Coronary artery (tissue), 2 donors: ENCODE measurements around the gene TAF5L.

Source experiments
- DNase-seq: peaks from one replicate; pipeline ENCODE4 v3.0.0-alpha.2; 2017; ENCODE audit warnings: low spot score
- H3K27ac ChIP-seq, 2 donors: fragments of 200-600 bp; sonication (generic); one replicate each; pipeline ENCODE4 v1.5.1; 2016 to 2019
- H3K4me3 ChIP-seq: fragments of 200-600 bp; sonication (generic); 2 replicates; pipeline ENCODE4 v1.5.1; 2016; ENCODE audit warnings: mild to moderate bottlenecking, moderate library complexity
- CTCF ChIP-seq: fragments of 200-600 bp; sonication (generic); IDR thresholded peaks from one replicate; pipeline ENCODE4 v1.5.1; 2019; ENCODE audit warnings: antibody characterized with exemption

TAF5L gene

GRCh38 chr1:229582011-229582694, 43.8 kb downstream of the TAF5L start:
- no peak for TF ChIP-seq CTCF
- Histone ChIP-seq H3K4me3 (peak overlapping the region; percentile 44), H3K27ac (peak overlapping the region; percentile 58 to 86)
- DNase-seq = peak; percentile 84

GRCh38 chr1:229581485-229581884, 44.4 kb downstream of the TAF5L start:
- no peak for DNase-seq
- TF ChIP-seq CTCF = no peak
- peak overlapping the region; percentile 58 to 86 for H3K27ac ChIP-seq
- no peak overlapping the region for H3K4me3 ChIP-seq

GRCh38 chr1:229579059-229579673, 46.8 kb downstream of the TAF5L start:
- H3K4me3 ChIP-seq = peak overlapping the region; percentile 56
- no peak for DNase-seq
- H3K27ac ChIP-seq = peak overlapping the region; percentile 58 to 67
- TF ChIP-seq CTCF = no peak

- Histone ChIP-seq H3K4me3 (peak overlapping the region; percentile 56), H3K27ac (peak overlapping the region; percentile 17 to 67)
- TF ChIP-seq CTCF = no peak
These were observed 47.5 kb downstream of the TAF5L start for GRCh38 chr1:229578168-229579058.

GRCh38 chr1:229574679-229575442, 51.1 kb downstream of the TAF5L start:
- DNase-seq = no peak
- Histone ChIP-seq H3K4me3 (no peak overlapping the region), H3K27ac (no peak overlapping the region)
- no peak for TF ChIP-seq CTCF

More at GRCh38 chr1:229578168-229579058, 47.5 kb downstream of the TAF5L start:
- DNase-seq = no peak

GRCh38 chr1:229572286-229572685, 53.6 kb downstream of the TAF5L start:
- no peak for TF ChIP-seq CTCF
- DNase-seq = no peak
- no peak overlapping the region for H3K27ac ChIP-seq

More at GRCh38 chr1:229572286-229572685, 53.6 kb downstream of the TAF5L start:
- no peak overlapping the region for H3K4me3 ChIP-seq
